HG02623 (cell line): ENCODE measurements around the gene TAGLN3.
A peak's percentile ranks its signal among the peaks of the same experiment; 100 is the strongest.

Experiments used
- ATAC-seq: cut with Tn5 transposase; IDR thresholded peaks from one replicate; pipeline ENCODE4 v1.9.1; 2021; ENCODE audit warnings: moderate library complexity; ENCODE audit not compliant: unreplicated experiment

Gene TAGLN3

GRCh38 chr3:112043621-112044201 lies 45.0 kb downstream of the TAGLN3 start:
- ATAC-seq = peak; percentile 94

GRCh38 chr3:112046599-112046998 lies 47.9 kb downstream of the TAGLN3 start:
- ATAC-seq = no peak

- no peak for ATAC-seq
These were observed 48.5 kb downstream of the TAGLN3 start for GRCh38 chr3:112047264-112047663.

- ATAC-seq = no peak
These were observed 50.2 kb downstream of the TAGLN3 start for GRCh38 chr3:112048911-112049310.

- no peak for ATAC-seq
These were observed 54.5 kb downstream of the TAGLN3 start for GRCh38 chr3:112053229-112053628.

- ATAC-seq = no peak
These were observed 57.8 kb downstream of the TAGLN3 start for GRCh38 chr3:112056451-112056929.

- ATAC-seq = no peak
These were observed 60.8 kb downstream of the TAGLN3 start for GRCh38 chr3:112059497-112059896.

- ATAC-seq = no peak
These were observed 62.4 kb downstream of the TAGLN3 start for GRCh38 chr3:112061152-112061551.
